LNCAP (cell line): ENCODE results near the gene FHOD3.
A peak's percentile ranks its signal among the peaks of the same experiment; 100 is the strongest.

Experiments used
- CTCF ChIP-seq: fragments of 450-650 bp; IDR thresholded peaks from 2 replicates; pipeline ENCODE4 v1.5.1; 2017; ENCODE audit warnings: mild to moderate bottlenecking

FHOD3 gene

GRCh38 chr18:36283448-36283847, 14.1 kb upstream of the FHOD3 start:
- no peak for TF ChIP-seq CTCF

- no peak for TF ChIP-seq CTCF
These were observed 13.2 kb upstream of the FHOD3 start for GRCh38 chr18:36284268-36284667.

GRCh38 chr18:36284671-36285295, 12.7 kb upstream of the FHOD3 start:
- peak; percentile 88 for TF ChIP-seq CTCF

- TF ChIP-seq CTCF, result no peak
These were observed 9.9 kb upstream of the FHOD3 start for GRCh38 chr18:36287653-36288052.

- TF ChIP-seq CTCF, result no peak
These were observed 8.8 kb upstream of the FHOD3 start for GRCh38 chr18:36288689-36289088.

GRCh38 chr18:36294031-36294430, 3.5 kb upstream of the FHOD3 start:
- TF ChIP-seq CTCF, result no peak

- no peak for TF ChIP-seq CTCF
These were observed 2.3 kb upstream of the FHOD3 start for GRCh38 chr18:36295214-36295613.

- TF ChIP-seq CTCF, result no peak
These were observed 1.6 kb upstream of the FHOD3 start for GRCh38 chr18:36295880-36296301.
